Measurements from ENCODE around the gene PDE7B.
"Not testable (repeated sequence)": the region's sequence is repeated elsewhere in the genome, so short reads cannot be mapped to it uniquely, and the experiment has no call there.

The PDE7B gene

DNA sequence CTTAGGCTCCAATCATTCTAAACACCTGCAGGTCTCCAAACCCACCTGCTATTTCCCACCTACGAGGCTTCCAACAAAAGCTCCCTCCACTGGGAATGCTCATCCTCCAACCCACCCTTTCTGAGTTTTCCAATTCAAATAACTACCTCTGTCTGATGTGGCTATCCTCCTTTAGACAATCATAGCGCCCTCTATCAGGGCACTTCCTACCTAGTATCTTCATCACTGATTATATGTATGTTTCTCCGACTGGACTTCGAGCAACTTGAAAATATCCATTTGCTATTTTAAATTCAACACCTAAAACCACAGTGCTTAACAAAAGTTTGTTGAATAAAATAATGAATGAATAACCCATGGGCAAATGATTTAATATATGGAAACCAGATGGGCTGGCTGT lies 357.3 kb downstream of the PDE7B start:
- TF ChIP-seq ZFX (IDR thresholded peaks at IDR 0.05) = no peak
- TF ChIP-seq, protein P1, sequence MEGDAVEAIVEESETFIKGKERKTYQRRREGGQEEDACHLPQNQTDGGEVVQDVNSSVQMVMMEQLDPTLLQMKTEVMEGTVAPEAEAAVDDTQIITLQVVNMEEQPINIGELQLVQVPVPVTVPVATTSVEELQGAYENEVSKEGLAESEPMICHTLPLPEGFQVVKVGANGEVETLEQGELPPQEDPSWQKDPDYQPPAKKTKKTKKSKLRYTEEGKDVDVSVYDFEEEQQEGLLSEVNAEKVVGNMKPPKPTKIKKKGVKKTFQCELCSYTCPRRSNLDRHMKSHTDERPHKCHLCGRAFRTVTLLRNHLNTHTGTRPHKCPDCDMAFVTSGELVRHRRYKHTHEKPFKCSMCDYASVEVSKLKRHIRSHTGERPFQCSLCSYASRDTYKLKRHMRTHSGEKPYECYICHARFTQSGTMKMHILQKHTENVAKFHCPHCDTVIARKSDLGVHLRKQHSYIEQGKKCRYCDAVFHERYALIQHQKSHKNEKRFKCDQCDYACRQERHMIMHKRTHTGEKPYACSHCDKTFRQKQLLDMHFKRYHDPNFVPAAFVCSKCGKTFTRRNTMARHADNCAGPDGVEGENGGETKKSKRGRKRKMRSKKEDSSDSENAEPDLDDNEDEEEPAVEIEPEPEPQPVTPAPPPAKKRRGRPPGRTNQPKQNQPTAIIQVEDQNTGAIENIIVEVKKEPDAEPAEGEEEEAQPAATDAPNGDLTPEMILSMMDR (conservative IDR thresholded peaks at IDR 0.05) = no peak

DNA sequence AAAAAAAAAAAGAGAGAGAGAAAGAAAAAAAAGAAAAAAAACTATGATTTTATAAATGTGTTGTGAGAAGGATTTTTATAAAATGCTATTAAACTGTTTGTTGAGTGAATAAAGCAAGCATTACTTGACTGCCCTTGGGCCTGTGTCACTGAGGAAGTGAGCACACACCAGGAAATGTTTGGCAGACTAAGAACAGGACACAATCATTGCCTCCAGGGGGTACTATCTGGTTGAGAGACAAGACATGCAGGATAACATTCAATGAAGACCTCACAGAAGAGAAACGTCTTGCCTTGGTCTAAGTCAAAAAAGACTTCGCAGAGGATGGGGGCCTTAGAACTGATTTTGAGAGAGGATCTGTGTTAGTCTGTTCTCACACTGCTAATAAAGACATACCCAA lies 358.0 kb downstream of the PDE7B start:
- TF ChIP-seq, protein P1 (conservative IDR thresholded peaks at IDR 0.05) = no peak
- no peak overlapping the region for H3K27ac ChIP-seq

More for the DNA sequence above, 357.3 kb downstream of the PDE7B start:
- H3K27ac ChIP-seq = no peak overlapping the region

DNA sequence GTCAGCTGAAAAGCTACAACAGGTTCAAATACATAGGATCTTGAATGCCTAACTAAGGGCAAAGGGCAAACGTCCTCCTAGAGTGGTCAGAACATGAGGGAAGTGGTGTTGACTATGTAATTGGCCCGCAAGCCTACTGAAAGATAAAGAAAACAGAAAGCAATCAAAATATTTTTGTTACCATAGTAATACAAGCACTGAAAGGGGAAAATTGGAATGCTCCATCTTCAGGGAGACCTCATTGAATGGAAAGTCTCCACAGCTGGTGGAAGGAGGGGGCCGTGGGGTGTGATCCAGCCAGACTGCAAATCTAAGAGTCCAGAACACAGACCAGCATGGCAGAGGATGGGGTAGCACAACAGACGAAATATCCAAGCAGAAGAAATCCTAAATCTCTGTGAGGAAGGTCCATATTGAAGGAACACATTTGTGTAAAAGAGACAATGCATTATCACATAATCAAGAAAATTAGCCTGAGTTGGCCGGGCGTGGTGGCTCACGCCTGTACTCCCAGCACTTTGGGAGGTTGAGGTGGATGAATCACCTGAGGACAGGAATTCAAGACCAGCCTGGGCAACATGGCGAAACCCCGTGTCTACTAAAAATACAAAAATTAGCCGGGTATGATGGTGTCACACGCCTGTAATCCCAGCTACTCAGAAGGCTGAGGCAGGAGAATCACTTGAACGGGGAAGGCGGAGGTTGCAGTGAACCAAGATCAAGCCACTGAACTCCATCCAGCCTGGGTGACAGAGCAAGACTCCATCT lies 359.1 kb downstream of the PDE7B start:
- TF ChIP-seq ZFX (IDR thresholded peaks at IDR 0.05) = no peak
- TF ChIP-seq, protein P1 (conservative IDR thresholded peaks at IDR 0.05) = no peak
- H3K27ac ChIP-seq = no peak overlapping the region

DNA sequence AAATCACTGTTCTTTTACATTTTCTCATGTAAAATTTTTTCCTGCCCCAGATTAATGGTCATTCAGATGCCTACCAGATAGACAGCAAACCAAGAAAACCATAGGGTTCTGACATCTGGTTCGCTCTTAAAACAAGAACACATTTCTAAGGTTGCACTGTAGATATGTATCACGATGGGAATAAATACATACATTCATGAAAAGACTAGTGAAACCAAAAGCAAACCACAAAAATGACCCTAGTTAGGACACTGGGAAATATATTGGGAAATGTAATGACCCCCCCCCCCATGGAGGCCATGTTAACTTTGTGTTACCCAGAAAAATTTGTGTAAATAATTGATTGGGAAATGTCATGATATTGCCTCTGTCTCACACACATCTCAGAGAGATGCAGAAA lies 361.1 kb downstream of the PDE7B start:
- no peak for TF ChIP-seq ZFX (IDR thresholded peaks at IDR 0.05)
- TF ChIP-seq, protein P1 (conservative IDR thresholded peaks at IDR 0.05) = no peak
- H3K27ac ChIP-seq = no peak overlapping the region

DNA sequence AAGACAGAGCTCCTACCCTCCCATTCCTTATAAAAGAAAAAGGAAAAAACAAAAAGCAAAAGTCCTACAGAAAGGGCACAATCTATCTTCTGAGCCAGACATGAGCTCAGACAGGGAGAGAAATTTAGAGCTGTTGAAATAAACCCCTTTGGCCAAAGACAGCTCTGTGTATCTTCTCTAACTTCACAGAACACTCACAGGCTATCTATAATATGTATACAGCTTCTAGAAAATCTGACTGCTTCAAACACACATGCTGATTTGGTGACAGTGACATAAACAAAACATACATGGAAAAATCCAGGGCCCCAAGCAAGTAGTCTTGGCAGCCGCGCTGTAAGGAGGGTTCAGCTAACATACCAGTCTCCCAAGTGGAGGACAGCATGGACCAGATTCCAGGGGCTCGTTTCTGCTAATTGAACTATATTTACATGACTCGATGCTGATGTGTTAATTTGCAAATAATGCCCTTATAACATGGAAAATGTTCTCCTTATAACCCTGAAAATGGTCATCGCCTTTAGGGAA lies 361.6 kb downstream of the PDE7B start:
- H3K27ac ChIP-seq = no peak overlapping the region
- no peak for TF ChIP-seq ZFX (IDR thresholded peaks at IDR 0.05)
- TF ChIP-seq, protein P1 (conservative IDR thresholded peaks at IDR 0.05) = no peak

DNA sequence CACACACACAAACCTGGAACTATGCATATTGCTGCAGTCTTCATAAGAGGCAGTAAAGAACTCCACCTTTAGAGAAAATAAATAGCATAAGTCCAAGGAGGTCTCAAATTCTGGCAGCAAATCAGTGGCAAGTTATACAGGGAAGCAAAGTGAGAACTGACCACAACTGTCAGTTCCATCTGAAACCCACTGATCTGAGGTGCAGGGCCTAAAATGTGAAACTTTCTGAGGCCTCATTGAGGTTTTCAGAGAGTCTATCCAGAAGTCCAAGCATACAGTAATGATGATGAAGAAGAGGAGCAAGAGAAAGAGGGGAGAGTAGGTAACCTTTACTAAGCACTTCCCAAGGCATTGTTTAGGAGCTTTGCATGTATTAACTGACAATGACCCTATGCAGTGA lies 362.4 kb downstream of the PDE7B start:
- TF ChIP-seq, protein P1 (conservative IDR thresholded peaks at IDR 0.05) = no peak
- H3K27ac ChIP-seq = no peak overlapping the region

DNA sequence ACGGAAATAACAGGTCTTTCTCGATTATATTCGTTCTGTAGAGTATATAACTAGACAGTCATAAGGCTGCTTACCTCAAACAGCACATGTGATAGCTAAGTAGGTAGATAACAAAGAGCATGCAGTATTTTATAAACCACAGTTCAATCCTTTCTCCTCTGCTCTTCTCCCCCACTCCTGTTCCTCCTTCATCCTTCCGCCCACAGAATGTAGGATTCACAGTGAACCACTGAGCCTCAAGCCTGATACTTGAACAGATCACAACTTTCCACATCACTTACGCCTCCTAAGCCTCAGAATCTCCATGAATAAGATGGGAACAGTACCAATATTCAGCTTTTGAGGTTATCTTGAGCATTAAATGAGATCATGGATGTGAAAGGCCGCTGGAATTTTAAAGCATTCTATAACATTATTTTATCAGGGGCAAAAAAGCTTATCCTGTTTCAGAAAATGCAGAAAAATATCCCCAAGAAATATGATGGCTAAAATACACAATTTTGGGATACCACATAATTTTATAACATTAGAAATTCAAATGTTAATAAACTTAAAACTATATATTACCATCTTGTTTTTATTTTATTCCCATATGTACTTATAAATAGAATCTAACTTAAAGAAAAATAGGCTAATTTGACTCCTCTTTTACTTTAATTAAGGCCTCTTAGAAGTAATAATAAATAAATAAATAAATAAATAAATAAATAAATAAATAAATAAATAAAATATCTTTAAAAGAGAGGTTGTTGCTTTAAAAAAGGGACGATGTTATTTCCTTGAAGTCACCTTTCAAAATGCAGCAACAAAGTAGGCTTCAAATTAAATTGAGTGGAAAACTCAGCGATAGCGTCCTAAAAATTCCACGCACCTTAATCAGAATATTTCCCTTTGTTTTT lies 365.3 kb downstream of the PDE7B start:
- TF ChIP-seq ZFX (IDR thresholded peaks at IDR 0.05) = no peak
- TF ChIP-seq, protein P1 (conservative IDR thresholded peaks at IDR 0.05) = no peak

DNA sequence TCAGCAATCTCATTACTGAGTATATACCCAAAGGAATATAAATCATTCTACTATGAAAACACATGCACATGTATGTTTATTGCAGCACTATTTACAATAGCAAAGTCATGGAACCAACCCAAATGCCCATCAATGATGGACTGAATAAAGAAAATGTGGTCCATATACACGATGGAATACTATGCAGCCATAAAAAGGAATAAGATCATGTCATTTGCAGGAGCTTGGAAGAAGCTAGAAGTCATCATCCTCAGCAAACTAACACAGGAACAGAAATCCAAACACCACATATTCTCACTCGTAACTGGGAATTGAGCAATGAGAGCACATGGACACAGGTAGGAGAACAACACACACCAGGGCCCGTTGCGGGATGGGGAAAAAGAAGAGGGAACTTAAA lies 373.5 kb downstream of the PDE7B start:
- H3K27ac ChIP-seq = not testable (repeated sequence)

More for the DNA sequence above, 365.3 kb downstream of the PDE7B start:
- H3K27ac ChIP-seq = no peak overlapping the region

Measured in C4-2B (cell line).